ENCODE results near the gene SLIT3.

- TF ChIP-seq CTCF (IDR thresholded peaks at IDR 0.05): no peak
- TF ChIP-seq POLR2A (IDR thresholded peaks at IDR 0.05): no peak
These were observed 628.1 kb downstream of the SLIT3 start for GRCh38 chr5:168672888-168673287.
